Measurements from ENCODE around the gene ENTREP3. TPM values are rescaled to one million over a fixed set of nuclear protein-coding genes. Genes with fewer than 3 reads are reported as not detected.

Gene ENTREP3
- total RNA-seq, 1 experiment from 2014 or later, result 72.5 TPM

GRCh38 chr1:155272466-155273342 is 17.4 kb upstream of the ENTREP3 start:
- peaks cover 14% of the 10 kb centered on the region for H3K4me1 ChIP-seq (ENCODE audit: insufficient read depth, low read length, poor library complexity, severe bottlenecking)
- intact Hi-C loops (cut with micrococcal nuclease; ENCODE audit: unreplicated experiment), result no loop called here
- peak; percentile 64 for DNase-seq (ENCODE audit: low spot score)
- POLR2A ChIA-PET (ENCODE audit: low non-redundant PET), result interaction anchor here (0.6 kb wide), 1 partner anchor 1065 kb away, joined by 8 read pairs; the partner anchor contains the start of gene CCT3
- peak overlapping the region; percentile 94 for H3K27ac ChIP-seq (ENCODE audit: low read depth, low read length, poor library complexity, severe bottlenecking)
- H3K27me3 ChIP-seq (replicated peaks; ENCODE audit: insufficient read depth, low read depth, low read length, poor library complexity), result no peaks in the 10 kb centered on the region
- H3K36me3 ChIP-seq (ENCODE audit: insufficient read depth, low read length, poor library complexity, severe bottlenecking), result peaks cover 41% of the 10 kb centered on the region
- TSS peak; percentile 77 for BruUV-seq (replicated peaks)
- no peaks in the 10 kb centered on the region for H3K9me3 ChIP-seq (ENCODE audit: low read depth, low read length, poor library complexity, severe bottlenecking)
- TF ChIP-seq EZH2 (IDR thresholded peaks at IDR 0.05; ENCODE audit: borderline replicate concordance, low read depth, low read length, poor library complexity, severe bottlenecking), result no peak
- TF ChIP-seq CTCF (conservative IDR thresholded peaks at IDR 0.05; ENCODE audit: low read depth, low read length), result no peak
- peak overlapping the region; percentile 89 for H3K4me3 ChIP-seq (ENCODE audit: low read depth, low read length, poor library complexity, severe bottlenecking)
- CTCF ChIA-PET, result interaction anchor here (0.7 to 1.8 kb wide), 4 partner anchors 22 to 806 kb away, joined by 4 to 23 read pairs (median 14); no protein-coding TSS in a partner anchor

- no peaks in the 10 kb centered on the region for H3K9me3 ChIP-seq (ENCODE audit: low read depth, low read length, poor library complexity, severe bottlenecking)
- intact Hi-C loops (cut with micrococcal nuclease; ENCODE audit: unreplicated experiment), result no loop called here
- no peak for TF ChIP-seq EZH2 (IDR thresholded peaks at IDR 0.05; ENCODE audit: borderline replicate concordance, low read depth, low read length, poor library complexity, severe bottlenecking)
- no peak for TF ChIP-seq CTCF (conservative IDR thresholded peaks at IDR 0.05; ENCODE audit: low read depth, low read length)
- peaks cover 72% of the 10 kb centered on the region for H3K36me3 ChIP-seq (ENCODE audit: insufficient read depth, low read length, poor library complexity, severe bottlenecking)
- ChIA-PET CTCF (no interaction called here), POLR2A (ENCODE audit: low non-redundant PET) (no interaction called here)
- H3K4me1 ChIP-seq (ENCODE audit: insufficient read depth, low read length, poor library complexity, severe bottlenecking), result peaks cover 14% of the 10 kb centered on the region
- H3K27ac ChIP-seq (ENCODE audit: low read depth, low read length, poor library complexity, severe bottlenecking), result no peak overlapping the region
- H3K27me3 ChIP-seq (replicated peaks; ENCODE audit: insufficient read depth, low read depth, low read length, poor library complexity), result no peaks in the 10 kb centered on the region
- no TSS peak for BruUV-seq (replicated peaks)
- no peak overlapping the region for H3K4me3 ChIP-seq (ENCODE audit: low read depth, low read length, poor library complexity, severe bottlenecking)
- DNase-seq (ENCODE audit: low spot score), result no peak
Observed at GRCh38 chr1:155269381-155269780, 14.1 kb upstream of the ENTREP3 start.

- CTCF ChIA-PET, result no interaction called here
- BruUV-seq (replicated peaks), result no TSS peak
Observed at GRCh38 chr1:155268630-155269029, 13.3 kb upstream of the ENTREP3 start.

More at GRCh38 chr1:155268630-155269029, 13.3 kb upstream of the ENTREP3 start:
- no peaks in the 10 kb centered on the region for H3K9me3 ChIP-seq (ENCODE audit: low read depth, low read length, poor library complexity, severe bottlenecking)
- H3K4me3 ChIP-seq (ENCODE audit: low read depth, low read length, poor library complexity, severe bottlenecking), result no peak overlapping the region
- peaks cover 79% of the 10 kb centered on the region for H3K36me3 ChIP-seq (ENCODE audit: insufficient read depth, low read length, poor library complexity, severe bottlenecking)
- intact Hi-C loops (cut with micrococcal nuclease; ENCODE audit: unreplicated experiment), result no loop called here
- DNase-seq (ENCODE audit: low spot score), result no peak
- POLR2A ChIA-PET (ENCODE audit: low non-redundant PET), result no interaction called here
- peaks cover 10% of the 10 kb centered on the region for H3K4me1 ChIP-seq (ENCODE audit: insufficient read depth, low read length, poor library complexity, severe bottlenecking)
- TF ChIP-seq CTCF (conservative IDR thresholded peaks at IDR 0.05; ENCODE audit: low read depth, low read length) (no peak), EZH2 (IDR thresholded peaks at IDR 0.05; ENCODE audit: borderline replicate concordance, low read depth, low read length, poor library complexity, severe bottlenecking) (no peak)
- H3K27me3 ChIP-seq (replicated peaks; ENCODE audit: insufficient read depth, low read depth, low read length, poor library complexity), result no peaks in the 10 kb centered on the region
- no peak overlapping the region for H3K27ac ChIP-seq (ENCODE audit: low read depth, low read length, poor library complexity, severe bottlenecking)

All from A673 (cell line).